Stimulated activated CD4-positive, alpha-beta T cell treated with anti-CD3 and anti-CD28 coated beads, Interleukin-1b, Interleukin-23, amount 100 ng/mL, for 24 hours (primary cell): Measurements from ENCODE around the gene SEMA4B.
"Not testable (repeated sequence)": the region's sequence is repeated elsewhere in the genome, so short reads cannot be mapped to it uniquely, and the experiment has no call there.

Experiments
- DNase-seq, 4 experiments: peaks; one replicate each; pipeline ENCODE4 v3.0.0-alpha.2; 2020; ENCODE audit warnings: low read depth in 4 of 4, low spot score in 1 of 4

SEMA4B gene

GRCh38 chr15:90249203-90249863, 48.2 kb downstream of the SEMA4B start, which contains the start of gene TTLL13:
Gene TTLL13, plus strand, starts transcription at chr15:90249556. Its CDS starts 1,075 bp downstream, at chr15:90250631.
- peak; percentile 47 to 88 (median 69) for DNase-seq

DNA sequence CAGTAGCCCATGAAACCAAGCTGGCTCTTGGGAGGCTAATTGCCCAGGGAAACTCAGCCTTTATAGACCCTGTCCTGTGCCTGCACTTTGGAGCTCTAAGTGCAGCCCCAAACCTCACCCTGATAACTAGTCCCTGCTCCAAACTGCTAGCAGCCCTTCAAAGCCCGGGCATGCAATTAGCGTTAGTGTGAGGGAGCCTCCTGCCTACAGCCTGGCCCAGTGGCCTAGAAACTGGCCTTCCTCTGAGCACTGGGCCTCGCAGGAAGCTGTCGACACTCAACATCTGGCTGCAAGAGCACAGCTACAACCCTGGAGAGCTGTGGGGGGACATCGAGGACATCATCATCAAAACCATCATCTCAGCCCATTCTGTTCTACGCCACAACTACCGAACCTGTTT, 56.6 kb downstream of the SEMA4B start:
- DNase-seq: no peak

GRCh38 chr15:90259524-90259923, 58.4 kb downstream of the SEMA4B start:
- DNase-seq: no peak

- not testable (repeated sequence) for DNase-seq
Observed at GRCh38 chr15:90260731-90261130, 59.6 kb downstream of the SEMA4B start.

DNA sequence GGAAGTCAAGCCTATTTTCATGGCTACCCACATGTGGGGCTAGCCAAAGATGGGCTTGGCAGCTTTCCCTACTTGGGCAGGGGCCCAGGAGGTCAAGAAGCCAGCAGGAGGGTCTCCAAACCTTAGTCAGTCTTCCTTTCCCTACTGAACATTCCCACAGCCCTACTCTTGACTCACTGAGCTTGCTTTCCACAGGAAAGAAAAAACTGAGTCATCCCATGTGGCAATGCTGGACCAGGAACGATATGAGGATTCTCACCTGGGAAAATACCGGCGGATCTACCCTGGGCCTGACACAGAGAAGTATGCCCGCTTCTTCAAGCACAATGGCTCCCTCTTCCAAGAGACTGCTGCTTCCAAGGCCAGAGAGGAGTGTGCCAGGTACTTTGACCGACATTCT, 60.7 kb downstream of the SEMA4B start:
- no peak for DNase-seq

- no peak for DNase-seq
Observed at GRCh38 chr15:90262426-90262825, 61.3 kb downstream of the SEMA4B start.

DNA sequence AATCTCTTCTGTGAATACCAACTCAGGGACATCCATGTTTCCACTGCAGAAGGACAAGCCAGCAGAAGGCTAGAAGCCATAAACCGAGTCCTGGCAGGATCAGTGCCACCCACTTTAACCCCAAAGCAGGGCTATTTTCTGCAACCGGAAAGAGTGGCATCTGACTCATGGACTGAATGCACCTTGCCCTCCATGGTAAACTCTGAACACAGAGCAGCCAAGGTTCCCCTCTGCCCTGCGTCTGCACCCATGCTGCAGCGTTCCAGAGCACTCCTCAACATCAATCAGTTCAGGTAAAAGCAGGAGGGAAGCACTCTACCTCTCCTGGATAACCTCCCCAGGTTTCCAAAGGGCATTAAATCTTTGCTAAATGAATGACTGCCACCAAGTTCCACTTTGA, 63.5 kb downstream of the SEMA4B start:
- peak in 2 of 4 experiments; percentile 6 to 20 for DNase-seq

GRCh38 chr15:90265271-90266060, 64.3 kb downstream of the SEMA4B start, which contains the start of gene NGRN:
Gene NGRN, plus strand, starts transcription at chr15:90265672. Its CDS starts 41 bp downstream, at chr15:90265713.
- peak; percentile 78 to 93 (median 86) for DNase-seq

- DNase-seq: peak in 2 of 4 experiments; percentile 22 to 35
Observed at GRCh38 chr15:90266061-90266431, 64.9 kb downstream of the SEMA4B start.

- DNase-seq: no peak
Observed at GRCh38 chr15:90266485-90266884, 65.4 kb downstream of the SEMA4B start.

DNA sequence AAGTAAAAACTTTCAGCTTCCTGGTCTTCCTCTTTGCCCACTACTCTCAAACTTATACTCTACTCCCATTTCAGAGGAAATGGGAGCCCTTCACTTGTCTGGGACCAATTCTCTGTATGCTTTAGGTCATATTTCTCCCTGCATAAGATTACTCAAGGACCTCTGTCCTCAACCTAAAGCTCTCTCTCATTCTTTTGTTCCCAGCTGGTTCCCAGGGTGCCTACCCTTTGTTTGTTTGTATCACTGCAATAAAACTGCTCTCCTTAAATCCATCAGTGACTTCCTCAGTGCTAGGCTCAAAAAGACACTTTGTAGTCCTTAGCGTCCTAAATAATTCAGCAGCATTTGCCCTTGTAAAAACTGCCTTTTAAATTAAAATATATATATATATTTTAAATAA, 67.3 kb downstream of the SEMA4B start:
- DNase-seq: no peak

- DNase-seq: no peak
Observed at GRCh38 chr15:90270502-90271150, 69.5 kb downstream of the SEMA4B start.

DNA sequence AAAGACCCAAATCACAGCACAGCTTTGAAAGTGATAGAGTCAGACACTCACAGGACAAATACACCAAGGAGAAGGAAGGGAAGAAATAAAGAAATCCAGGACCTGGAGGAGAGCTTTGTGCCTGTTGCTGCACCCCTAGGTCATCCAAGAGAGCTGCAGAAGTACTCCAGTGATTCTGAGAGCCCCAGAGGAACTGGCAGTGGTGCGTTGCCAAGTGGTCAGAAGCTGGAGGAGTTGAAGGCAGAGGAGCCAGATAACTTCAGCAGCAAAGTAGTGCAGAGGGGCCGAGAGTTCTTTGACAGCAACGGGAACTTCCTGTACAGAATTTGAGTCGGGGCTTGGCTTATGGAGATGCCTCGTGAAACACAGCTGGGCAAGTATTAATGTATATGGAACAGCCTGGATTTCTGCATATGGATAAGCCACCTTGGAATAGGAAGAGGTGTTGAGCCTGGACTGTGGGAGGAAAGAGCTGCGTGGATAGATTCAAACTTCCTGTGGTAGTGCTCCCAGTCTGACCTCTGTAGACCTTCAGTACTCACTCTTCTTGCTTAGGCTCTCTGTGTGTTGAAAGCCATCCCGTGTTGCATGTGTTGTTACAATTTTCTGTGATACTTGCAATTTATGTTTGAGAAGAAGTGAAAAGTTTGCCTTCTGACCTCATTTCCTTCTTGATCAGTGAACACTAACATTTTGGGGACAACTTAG, 70.5 kb downstream of the SEMA4B start:
- DNase-seq: no peak

- not testable (repeated sequence) for DNase-seq
Observed at GRCh38 chr15:90278467-90278866, 77.3 kb downstream of the SEMA4B start.
